Measurements from ENCODE around the gene CYBA.

CYBA gene

DNA sequence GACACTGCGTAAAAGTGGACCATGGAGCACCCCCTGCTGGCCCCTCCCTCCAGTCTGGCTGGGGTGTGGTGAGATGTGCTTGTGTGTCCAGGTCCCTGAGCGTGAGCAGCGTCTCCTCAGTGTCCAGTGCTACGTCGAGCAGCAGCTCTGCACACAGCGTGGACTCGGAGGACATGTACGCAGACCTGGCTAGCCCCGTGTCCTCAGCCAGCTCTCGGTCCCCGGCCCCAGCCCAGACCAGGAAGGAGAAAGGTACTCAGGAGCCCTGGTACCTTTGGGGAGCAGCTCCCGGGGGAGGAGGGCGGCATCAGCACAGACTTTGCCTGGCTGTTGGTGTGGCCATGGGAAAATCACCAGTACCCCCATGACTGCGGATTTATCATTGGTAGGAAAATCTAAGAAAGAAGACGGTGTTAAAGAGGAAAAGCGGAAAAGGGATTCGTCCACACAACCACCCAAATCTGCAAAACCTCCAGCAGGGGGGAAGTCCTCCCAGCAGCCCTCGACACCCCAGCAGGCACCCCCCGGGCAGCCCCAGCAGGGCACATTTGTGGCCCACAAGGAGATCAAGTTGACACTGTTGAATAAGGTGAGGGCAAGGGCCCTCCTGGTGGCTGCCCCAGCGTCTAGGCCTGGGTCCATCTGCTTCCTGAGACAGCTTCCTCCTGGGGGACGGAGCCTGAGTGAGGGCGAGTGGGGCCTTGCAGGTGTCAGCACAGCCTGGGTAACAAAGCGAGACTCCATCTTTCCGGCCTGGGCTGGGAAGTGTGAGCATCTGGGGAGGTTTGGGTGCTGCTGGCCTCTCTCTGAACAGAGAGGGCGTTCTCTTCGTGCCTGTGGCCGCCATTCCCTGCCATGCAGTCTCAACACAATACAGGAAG is 23.1 kb downstream of the CYBA start:
- no peak for FAIRE-seq

DNA sequence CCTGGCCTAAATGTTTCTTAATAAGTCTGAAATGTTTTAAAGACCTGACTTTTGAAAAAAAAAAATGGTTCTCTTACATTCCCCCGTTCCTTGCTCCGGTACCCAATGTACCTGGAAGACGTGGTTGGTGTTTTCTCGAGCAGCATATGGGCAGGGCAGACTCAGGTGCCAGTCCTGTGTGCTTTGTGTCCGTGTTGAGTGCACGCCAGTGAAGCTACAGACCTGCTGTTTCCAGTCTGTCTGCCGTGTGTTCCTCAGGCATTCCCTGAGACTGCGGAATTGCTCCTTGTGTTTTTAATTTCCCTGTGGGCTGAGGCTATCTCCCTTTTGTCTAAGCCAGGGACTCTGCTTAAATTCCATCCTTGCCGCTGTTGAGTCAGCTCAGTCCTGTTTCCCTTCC is 24.2 kb downstream of the CYBA start:
- FAIRE-seq = no peak

DNA sequence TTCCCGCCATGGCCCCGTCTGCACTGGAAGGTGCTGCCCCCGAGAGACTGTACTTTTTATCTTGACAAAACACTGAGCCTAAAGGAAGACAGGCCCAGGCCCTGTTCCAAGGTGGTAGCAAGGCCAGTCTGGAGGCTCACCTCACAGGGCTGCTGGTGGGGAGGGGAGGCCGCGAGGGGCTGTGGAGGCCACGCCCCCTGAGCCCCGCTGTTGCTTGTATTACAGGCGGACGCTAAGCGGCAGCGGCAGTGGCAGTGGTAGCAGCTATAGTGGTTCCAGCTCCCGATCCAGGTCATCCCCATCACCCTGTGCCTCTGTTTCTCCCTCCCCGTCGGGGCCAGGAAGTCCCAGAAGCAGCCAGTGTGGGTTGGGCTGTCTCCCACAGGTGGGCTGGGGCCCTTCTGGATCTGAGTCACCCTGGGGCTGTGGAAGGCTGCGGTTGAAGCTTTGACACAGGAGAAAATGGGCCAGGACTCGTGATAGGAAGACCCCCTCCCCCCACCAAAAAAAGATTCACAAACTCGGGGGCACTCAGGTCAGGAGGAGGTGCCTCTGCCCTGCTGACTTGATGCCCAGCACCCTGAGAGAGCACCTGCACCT is 25.8 kb downstream of the CYBA start:
- no peak for FAIRE-seq

DNA sequence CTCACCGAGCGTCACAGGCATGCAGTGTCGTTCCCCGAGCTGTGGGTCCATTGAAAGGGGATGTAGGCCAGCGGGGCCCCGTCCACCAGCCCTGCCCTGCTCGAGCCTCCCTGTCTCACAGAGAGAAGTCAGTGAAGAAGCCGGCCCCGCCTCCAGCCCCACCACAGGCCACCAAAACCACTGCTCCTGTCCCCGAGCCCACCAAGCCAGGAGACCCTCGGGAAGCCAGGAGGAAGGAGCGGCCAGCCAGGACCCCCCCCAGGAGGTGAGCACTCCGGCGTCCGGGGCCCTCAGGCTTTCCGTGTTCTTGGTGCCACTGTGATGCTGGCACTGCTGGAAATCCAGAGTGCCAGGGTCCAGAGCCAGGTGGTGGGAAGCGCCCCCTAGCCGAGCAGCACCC is 26.4 kb downstream of the CYBA start:
- no peak for FAIRE-seq

- FAIRE-seq = no peak
Observed at GRCh38 chr16:88623858-88624257, 27.0 kb downstream of the CYBA start.

GRCh38 chr16:88622866-88623265 is 28.0 kb downstream of the CYBA start:
- no peak for FAIRE-seq

GRCh38 chr16:88622125-88622524 is 28.7 kb downstream of the CYBA start:
- FAIRE-seq = no peak

DNA sequence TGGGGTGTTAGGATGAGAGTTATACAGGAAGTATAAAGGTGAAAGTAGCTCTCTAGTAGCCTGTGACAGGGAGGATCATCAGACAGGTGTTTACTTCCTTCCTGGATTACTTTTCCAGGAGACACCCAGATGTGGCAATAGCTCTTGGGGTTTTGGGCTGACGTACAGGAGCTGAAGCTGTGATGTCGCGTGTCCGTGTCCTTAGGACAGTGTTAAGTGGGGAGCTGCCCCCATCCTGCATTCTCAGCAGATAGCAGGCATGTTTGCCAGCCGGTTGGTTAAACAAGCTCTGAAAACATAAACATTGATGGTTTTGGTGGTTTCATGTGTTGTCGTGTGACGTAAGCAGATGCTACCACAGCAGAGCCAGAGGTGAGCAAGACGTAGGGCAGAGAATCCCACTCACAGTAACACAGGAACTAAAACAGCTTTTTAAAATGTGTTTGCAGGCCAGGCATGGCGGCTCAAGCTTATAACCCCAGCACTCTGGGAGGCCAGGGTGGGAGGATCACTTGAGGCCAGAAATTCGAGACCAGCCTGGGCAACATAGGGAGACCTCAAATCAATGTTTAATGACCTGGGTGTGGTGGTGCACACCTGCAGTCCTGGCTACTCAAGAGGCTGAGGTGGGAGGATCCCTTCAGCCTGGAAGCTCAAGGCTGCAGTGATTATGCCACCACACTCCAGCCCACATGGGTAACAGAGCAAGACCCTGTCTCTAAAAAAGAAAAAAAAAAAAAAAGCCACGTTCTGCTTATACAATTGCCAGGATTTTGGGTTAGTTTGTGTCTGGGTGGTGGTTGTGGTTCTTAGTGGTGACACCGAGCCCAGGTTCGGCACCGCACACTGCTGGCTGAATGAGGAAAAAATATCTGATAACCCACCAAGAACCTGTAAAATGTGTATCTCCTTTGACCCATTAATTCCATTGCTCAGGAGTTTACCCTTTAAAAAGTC is 30.7 kb downstream of the CYBA start:
- no peak for FAIRE-seq

GRCh38 chr16:88618956-88619667 is 31.7 kb downstream of the CYBA start:
- FAIRE-seq = no peak

- FAIRE-seq = no peak
Observed at GRCh38 chr16:88618182-88618955, 32.5 kb downstream of the CYBA start.

DNA sequence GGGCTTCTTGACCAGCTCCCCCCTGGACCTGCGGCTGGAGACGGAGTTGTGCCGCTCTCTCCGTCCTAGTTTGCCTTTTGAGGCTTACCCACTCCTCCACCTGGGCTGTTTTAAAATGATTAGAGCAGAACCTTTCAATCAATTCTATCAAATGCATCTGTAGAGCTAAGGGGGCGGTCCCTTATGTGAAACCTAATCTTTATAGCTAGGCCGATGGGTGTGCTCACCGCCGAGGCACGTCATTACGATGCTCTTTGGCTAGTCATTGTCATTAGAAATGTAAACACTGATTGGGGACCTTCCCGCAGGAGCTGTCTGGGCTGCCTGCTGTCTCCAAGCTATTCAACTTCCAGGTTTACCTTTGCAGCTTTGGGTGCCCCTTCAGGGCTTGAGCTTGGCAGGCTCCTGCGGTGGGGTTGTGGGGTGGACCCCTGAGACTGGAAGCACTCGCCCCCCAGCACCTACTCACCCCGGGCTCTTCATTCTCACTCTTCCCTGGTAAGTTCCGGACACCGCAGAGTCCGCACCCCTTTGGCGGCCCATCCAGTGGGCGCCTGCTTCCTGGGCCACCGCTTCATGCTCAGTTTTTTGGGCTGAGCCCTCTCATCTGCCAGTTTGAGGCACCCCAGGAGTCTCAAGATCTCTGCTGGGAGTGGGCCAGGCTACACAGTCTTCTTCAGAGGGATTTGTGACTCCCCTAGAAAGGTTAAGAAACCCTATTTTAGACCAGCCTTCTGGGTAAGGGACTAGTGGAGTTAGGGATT is 33.4 kb downstream of the CYBA start:
- FAIRE-seq = no peak

GRCh38 chr16:88616736-88617135 is 34.1 kb downstream of the CYBA start:
- no peak for FAIRE-seq

DNA sequence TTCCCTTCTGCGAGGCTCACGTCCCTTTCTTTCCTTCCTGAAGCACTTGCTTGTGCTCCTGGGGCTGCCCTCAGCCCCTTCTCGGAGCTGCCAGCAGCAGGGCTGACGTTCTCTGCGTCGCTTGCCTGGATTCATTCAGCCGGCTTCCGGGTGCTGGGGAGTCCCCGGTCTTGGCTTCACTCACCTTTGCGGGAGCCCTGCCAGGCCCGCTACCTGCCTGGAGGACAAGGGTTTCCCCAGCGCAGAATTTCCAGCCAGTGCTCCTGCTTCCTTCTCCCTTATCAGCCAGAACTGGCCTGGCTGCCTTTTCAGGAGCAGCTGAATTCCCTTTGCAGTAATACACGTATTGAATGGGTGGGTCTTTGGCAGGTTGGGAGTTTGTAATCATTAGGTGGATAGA is 34.5 kb downstream of the CYBA start:
- FAIRE-seq = no peak

GRCh38 chr16:88614818-88615580 is 35.9 kb downstream of the CYBA start:
- FAIRE-seq = no peak

DNA sequence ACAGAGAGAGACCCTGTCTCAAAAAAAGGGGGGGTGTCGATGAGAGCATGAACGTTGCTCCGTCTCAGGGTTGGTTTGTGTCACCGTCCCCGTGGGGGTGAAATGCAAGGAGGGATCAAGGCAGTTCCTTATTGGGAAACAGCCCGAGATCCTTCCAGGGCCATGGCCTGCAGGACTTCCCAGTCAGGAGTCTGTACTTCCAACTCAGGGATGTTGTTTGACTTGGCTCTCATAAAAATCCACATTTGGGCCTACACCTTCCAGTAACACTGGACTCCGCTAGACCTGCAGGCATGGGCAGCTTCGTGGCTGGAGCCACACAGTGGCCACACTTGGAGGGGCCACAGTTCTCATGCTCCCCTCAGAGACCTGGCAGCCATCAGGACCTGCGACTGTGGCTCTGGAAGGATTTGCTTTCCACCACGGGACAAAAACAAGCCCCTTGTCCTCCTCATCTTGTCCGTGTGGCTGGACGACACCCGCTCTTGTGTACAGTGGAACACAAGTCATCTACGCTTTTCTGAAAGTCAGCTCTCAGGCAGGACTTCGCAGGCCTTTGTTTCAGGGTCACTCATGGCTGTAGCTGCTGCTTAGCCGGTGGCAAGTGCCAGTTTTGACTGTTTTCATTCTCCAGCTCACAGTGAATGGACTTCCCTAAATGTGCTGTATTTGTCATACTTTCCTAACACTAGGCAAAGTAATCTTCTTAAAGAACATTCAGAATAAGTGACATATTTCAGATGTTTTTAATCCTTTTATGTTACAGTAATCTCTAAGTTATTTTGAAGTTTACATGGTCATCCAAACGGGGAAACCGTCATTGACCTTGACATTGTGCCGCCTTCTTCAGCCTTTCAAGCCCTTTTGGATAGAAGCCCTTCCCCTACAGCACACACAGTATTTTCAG is 36.7 kb downstream of the CYBA start:
- no peak for FAIRE-seq

DNA sequence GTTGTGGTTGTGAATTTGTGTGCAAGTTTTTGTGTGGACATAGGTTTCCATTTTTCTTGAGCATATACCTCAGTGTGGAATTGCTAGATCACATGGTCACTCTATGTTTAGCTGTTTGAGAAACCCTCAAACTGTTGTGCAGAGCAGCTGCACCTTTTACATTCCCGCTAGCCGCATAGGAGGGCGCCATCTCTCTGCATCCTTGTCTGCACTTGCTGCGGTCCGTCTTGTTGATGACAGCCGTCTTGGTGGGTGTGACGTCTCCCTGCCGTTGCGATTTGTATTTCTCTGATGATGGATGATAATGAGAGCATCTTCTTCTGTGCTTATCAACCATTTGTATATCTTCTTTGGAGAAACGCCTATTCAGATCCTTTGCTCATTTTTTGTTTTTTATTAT is 37.6 kb downstream of the CYBA start:
- no peak for FAIRE-seq

DNA sequence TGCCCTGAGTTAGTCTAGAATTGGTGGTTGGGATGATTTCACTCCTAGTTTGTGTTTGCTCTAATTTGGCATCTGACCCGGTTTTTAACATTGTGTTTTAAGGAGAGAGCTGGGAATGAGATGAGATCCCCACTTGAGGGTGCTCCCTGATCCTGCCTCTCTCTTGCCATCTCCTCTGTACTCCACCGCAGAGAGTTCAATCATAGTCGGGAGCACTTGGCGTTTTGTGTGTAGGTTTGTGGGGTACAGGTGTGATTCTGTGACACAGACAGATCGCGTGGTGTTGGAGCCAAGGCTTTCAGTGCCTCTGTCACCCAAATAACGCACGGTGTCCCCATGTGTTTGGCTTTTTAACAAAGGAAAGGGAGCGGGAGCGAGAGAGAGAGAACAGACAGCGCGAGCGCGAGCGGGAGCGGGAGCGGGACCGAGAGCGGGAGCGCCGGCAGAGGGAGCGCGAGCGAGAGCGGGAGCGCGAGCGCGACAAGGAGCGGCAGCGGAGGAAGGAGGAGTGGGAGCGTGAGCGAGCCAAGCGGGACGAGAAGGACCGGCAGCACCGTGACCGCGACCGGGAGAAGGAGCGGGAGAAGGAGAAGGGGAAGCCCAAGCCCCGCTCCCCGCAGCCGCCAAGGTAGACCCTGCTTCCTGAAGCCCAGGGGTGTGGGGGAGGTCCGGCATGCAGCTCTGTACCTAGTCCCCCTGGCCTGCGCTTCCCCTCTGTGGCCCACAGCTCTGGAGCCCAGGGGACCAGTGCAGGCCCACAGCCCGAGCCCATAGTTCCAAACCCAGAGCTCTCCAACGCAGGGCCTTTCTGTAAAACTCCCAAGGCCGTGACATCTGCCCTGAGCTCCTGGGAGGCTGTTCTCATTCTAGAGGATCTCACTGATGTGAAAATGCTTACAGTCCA is 39.7 kb downstream of the CYBA start:
- no peak for FAIRE-seq

- FAIRE-seq = no peak
Observed at GRCh38 chr16:88610080-88610479, 40.8 kb downstream of the CYBA start.
